NCI-H2196 (cell line): ENCODE measurements around the gene DAZAP1.

Source experiments
- DNase-seq: peaks from one replicate; lab custom pipeline; 2025; ENCODE audit not compliant: unreplicated experiment; lab: John Stamatoyannopoulos, UW

DAZAP1 gene

DNA sequence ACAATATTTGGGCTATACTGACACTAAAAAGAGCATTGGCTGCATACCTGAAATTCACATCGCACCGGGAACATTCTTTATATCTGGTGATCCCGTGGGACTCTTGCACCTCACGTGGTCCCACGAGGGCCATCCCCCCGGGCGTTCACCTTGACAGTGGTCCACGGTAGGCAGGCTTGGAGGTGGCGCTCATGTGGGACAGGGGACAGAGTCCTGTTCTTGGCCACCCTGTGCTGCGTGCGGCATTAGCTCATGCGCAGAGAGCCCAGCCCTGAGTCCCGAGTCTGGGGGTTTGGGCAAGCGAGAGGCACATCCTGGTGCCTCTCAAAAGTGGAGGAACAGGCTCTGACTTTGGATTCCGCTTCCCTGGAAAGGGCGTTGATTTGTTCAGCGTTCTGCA is 13.5 kb upstream of the DAZAP1 start:
- no peak for DNase-seq

DNA sequence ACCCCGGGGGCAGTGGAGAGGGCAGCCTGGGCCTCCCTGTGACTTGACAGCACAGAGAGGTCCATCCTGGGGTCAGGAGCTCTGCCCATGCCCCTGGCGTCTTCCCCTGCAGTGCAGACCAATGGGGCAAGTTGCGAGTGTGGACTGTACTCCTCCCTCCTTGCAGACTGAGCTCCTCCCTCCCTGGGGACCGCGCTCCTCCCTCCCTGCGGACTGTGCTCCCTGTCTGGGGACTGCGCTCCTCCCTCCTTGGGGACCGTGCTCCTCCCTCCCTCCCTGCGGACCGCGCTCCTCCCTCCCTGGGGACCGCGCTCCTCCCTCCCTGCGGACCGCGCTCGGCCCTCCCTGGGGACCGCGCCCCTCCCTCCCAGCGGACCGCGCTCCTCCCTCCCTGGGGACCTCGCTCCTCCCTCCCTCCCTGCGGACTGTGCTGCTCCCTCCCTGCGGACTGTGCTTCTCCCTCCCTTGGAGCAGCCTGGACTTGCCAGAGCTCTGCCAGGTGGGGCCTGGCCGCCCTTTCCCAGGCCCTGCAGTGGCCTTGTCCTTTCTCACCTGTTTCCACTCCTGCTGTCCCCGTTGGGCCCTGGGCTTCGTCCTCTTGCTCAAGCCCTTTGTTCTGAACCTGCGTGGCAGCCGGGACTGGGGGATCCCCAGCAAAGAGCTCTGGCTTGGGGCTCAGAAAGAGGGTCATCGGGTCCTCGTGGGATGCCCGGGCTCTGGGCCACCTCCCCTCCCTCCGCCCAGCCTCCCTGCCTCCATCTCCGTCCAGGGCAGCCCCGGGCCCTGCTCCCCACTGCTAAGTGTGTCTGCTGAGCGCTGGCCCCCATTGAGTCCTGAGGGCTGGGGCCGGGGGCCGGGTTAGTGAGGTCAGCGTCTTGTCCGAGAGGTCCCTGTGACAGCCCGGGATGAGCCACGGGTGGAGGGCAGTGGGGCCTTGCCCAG is 12.9 kb upstream of the DAZAP1 start:
- peak; percentile 41 for DNase-seq

DNA sequence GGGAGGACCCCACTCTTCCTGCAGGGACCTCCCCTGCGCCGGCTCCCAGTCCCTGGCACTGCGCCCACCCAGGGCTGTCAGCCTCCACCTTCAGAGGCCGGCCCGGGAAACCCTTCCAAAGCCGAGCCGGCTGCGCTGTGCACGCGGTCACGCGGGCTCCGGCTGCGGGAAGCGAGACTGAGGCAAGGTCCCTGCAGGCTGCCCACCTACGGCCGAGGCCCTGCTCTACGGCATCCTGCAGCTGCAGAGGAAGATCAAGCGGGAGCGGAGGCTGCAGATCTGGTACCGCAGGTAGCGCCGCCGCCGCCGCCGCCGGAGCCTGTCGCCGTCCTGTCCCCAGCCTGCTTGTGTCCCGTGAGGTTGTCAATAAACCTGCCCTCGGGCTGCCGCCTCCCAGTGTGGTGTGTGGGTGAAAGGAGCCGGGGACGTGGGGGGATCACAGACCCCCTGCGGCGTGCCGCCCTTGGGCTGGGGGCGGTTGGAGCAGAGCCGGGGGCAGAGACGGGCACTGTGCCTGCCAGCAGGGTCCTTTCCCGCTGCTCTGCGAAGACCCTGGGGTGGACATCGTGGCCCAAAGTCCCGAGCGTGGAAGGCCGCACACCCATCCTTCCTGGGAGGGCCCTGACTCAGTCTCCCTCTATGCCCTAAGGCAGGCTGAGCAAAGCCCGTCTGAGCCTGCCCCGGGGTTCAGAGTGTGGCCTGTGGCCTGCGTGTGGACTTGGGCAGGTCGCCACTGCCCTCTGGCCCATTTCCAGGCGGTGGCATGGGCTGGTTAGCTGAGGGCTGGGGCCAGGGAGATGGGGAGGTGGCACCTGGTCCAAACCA is 12.0 kb upstream of the DAZAP1 start:
- DNase-seq: no peak

DNA sequence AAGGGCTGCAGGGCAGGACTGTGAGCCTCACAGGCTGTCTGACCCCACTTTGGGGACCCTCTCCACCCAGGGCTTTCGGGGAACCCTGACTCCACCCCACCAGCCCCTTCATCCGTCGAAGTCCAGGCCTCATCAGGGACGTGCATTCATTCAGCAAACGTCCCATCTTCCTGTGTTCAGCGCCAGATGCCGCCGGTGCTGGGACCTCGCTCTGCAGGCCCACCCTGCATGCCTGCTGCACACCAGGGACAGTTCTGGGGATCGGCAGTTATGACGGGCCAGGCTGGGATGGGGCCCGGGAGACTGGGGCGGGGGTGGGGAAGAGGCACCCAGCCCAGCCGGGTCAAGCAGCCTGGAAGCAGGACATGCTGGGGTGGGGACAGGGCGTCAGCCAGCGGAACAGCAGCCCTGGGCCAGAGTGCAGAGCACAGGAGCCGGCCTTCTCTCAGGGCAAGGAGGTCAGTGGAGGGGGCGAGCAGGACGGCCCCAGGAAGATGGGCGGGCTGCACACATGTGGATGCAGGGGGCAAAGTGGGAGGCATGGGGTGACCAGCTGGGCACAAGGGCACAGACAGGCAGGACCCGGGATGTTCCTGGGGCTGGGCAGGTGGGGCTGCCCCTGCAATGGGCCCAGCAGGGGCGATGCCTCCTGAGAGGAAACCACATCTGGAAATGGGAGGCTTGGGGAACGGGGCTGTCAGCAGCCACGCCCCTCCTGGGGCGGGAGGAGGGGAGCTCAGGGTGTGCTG is 11.2 kb upstream of the DAZAP1 start:
- no peak for DNase-seq

DNA sequence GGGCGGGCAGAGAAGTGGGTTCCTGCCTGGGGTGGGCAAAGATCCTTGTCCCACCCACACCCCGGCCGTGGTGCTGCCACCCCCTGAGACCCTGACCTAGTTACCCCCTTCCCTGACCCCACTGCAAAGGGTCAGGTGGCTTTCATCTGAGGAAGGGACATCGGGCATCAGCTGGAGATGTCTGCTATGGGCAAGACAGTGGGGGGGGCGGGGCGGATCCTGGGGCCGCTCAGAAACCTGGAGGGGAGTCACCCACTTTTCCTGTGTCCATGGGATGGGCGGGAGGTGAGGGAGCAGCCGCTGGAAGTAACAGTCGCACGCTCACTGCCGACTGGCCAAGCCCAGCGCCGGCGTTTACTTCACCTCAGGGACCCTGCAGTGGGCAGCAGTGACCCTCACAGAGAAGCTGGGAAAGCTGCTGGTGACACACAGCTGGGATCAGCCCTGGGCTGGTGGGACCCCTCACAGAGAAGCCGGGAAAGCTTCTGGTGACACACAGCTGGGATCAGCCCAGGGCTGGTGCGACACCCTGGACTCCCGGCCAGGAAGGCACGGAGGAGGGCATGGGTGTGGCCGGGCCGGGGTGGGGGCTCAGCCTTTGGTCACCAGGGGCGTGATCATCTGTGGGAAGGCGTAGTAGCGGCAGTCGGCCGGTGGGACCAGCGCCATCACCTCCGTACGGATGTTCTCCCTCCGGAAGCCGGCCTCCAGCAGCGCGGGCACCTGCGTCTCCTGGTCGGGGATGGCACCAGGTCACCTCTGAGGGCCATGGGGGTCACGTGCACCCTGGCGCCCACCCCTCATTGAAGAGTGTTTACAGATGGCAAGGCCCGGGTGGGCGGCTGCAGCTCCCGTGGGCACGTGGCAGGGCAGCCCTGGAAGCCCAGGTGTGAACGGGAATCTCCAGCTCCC is 10.4 kb upstream of the DAZAP1 start:
- no peak for DNase-seq

DNA sequence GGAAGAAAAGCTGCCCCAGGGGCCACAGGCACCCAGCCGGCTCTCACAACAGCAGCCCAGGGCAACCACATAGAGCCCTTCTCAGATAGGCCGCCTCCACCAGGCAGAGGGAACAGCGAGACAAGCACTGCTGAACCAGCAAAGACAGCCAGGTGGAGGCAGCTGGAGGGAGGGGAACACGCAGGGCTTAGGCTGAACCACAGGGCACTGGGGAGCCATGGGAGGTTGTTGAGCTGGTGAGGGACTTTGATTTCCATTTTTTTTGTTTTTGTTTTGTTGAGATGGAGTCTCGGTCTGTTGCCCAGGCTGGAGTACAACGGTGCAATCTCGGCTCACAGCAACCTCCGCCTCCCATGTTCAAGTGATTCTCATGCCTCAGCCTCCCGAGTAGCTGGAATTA is 9.5 kb upstream of the DAZAP1 start:
- DNase-seq: no peak

DNA sequence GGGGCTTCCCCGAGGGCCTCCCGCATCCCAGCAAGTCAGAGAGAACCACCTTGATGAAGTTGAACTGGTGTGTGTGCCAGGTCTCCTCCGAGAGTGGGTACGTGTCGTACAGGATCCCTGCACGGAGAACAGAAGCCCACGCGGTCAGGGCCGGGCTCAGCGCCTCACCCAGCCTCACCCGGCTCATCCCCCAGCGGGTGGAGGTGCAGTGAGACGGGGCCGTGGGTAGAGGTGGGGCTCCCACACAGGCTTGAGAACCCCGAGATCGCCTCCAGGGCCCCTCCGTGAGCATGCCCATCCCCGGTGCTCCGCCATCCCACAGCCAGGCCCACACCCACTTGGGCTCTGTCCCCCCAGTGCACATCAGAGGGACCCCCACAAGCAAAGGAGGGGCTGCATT is 8.3 kb upstream of the DAZAP1 start:
- DNase-seq: no peak

DNA sequence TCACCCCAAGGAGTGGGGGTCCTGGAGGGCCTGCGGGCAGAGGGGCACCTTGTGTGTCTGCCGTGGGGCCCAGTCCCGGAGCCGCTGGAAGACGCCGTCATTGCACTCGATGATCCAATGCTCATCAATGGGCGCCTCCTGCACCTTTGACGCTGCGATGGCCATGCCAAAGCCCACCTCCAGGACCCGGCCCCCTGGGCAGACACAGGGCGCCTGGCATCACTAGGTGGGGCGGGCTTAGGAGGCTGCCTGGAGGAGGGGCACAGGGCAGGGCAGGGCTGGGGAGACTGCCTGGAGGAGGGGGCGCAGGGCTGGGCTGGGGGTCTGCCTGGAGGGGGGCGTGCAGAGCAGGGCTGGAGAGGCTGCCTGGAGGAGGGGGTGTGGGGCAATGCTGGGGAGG is 7.6 kb upstream of the DAZAP1 start:
- no peak for DNase-seq

DNA sequence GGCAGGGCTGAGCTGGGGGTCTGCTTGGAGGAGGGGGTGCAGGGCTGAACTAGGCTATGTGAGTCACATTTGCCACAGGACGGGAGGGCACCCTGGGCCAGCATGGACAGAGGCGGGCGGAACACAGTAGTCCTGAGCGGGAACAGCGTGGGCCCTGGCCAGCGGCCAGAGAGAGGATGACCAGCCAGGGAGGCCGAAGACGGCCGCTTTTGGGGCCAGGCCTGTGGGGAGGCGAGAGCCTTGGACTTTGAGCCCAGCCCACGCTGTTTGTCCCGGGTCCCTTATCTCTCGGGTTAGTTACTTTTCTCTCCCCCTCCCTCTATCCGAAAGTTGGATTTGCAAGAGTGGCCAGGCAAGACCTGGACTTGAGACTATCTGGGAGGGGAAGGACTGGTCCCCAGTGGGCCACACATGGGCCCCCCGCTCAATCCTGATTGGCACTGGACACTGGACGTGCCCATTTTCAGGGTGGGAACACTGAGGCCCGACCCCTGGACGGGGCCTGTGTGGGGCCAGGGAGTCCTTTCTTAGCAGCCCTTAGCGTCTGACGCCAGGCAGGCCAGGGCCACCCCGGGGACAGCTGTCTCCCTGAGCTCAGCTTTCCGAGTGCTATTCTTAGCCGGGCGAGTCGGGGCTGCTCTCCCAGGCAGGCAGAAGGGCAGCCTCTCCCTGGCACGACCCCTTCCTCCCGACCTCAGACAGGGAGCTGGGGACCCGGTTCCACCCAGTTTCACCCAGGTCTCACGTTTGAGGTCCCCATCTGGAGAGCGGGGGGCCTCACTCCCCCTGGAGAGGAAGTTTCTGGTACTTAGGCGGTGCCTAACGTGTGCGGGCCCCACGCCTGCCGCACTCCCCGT is 6.9 kb upstream of the DAZAP1 start:
- DNase-seq: no peak

DNA sequence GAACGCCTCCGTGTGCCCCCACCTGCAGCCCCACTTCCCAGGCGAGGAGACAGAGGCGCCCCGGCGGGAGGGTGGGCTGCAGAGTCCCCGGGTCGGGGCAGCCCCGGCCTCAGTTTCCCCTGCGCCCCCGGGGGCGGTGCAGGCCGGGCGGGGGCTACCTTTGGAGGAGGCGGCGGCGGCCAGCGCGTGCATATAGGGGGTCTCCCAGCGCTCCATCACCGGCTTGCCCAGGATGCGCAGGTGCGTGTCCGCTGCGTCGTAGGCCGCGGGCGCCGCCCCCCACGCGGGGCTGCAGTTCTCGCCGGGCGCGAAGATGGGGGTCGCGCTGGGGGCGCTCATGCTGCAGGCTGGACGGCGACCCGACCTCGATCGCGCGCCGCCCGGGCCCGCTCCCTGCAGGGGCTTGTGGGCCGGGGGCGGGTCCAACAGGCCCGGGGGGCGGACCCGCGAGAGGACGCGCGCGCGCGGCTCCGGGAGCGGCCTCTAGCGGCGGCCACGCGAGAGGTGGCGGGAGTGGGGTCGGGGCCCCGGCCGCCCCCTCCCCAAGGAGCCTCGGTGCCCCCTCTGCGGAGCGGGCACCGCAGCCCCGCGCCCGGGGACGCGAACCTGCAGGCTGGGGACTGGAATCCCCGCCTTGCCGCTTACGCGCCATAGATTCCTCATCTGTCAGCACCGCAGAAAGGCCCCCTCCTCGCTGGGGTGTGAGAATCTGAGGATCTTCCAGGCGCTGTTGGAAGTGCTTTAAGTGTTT is 6.1 kb upstream of the DAZAP1 start, which contains the start of gene GAMT:
GAMT (minus strand) TSS at position 405 of the 751 bp plus-strand sequence; CDS start at position 339, 66 bp downstream.
- no peak for DNase-seq

DNA sequence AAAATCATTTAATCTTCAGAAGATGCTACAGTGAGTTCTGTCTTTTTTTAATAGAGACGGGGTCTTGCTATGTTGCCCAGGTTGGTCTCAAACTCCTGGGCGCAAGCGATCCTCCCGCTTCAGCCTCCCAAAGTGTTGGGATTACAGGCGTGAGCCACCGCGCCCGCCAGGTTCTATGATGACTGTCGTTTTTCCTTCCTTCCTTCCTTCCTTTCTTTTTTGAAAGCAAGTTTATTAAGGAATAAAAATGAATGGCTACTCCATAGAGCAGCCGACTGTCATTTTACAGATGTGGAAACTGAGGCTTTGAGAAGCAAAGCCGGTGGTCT is 5.5 kb upstream of the DAZAP1 start:
- DNase-seq: no peak

DNA sequence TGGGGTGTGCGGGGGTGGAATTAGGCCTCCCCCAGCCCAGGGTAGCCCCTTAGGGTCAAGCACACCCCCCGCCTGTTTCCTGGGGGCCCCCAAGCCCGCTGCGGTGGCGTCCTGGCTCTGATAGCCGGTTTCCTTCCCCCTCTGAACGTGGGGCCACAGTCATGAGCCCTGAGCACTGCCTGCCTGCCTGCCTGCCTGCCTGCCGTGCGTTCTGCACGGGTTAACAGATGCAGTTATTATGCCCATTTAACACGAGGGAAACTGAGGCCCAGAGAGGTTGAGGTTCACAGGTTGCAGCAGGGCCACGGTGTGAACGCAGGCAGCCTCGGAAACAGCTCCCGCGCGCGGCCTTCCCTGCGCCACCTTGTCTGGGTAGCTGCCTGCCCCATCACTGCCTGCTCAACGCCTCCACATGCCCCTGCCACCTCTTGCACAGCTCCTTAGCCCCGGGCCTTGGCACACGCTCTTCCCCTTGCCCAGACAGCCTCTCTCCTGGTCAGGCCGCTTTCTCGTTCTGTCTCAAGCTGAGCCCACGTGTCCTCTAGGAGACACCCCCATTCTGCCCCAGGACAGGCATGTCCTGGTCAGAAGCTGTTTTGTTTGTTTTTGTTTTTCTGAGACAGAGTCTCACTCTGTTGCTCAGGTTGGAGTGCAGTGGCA is 4.8 kb upstream of the DAZAP1 start:
- no peak for DNase-seq

DNA sequence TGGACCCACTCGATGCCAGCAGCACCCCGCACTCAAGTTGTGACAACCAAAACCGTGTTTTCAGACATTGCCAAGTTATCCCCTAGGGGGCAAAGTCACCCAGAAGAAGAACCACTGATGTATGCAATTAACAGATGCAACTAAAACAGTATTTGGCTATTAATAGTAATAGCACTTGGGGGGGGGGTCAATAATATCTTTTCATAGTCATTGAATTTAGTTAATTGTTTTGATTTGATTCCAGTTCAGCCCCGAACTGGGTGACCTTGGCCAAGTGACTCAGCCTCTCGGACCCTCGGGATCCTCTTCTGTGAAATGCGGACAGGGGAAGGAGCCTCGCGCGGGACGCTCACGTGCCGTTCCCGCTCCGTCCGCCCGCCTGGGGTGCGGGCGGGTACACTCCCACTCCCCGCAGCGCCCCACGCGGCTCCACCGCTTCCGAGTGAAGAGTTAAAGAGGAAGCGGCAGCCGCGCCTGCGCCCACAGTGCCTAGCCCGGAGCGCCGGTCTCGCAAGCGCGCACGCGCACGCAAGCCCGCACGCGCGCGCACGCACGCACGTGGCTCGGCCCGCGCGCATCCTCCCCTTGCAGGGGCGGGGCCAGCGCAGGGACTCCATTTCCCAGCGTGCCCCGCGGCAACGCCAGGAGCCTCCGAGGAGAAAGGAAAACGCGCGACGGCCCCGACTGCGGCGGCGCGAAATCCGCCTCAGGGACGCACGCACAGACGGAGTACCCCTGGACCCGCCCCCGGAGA is 435 bp upstream of the DAZAP1 start:
- peak; percentile 100 for DNase-seq

DNA sequence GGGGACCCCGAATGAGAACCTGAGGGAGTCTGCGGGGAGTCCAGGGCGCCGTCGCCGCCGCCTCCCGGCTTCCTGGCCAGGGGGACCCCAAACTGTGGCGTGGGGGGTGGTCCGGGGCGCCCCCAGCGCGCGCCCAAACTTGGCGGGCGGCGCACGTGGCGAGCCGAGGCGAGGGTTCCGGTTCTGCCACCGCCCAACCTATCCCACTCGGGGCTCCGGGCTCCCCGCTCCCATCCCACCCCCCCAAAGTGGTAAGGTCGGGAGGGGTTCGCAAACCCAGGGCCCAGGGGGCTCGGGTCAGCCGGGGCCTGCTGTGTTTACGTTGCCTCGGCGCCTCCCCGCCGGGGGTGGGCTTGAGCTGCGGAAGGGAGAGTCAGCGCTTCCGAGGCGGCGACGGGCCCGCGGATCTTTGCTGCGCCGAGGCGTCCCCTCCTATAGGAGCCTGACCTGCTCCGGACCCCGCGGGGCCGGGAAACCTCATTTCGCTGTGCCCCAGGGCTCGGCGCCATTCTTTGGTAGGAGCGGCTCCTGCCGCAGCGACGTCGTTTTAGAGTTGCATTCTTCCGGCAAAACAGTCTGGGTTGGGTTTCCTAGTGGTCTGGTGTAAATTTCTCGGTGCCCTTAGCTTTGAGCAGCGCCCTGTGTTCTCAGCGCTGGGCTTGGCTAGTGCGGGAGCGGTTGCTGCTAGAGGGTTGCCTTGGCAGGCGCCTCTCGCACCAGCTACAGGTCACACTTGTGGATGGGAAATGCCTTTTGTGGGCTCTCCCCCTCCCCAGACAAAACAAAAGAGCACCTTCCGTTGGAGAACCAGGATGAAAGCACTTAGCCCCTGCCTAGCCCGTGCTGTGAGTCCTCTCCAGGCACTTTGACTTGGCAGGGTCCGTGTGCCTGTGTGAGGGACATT is 1.2 kb downstream of the DAZAP1 start:
- no peak for DNase-seq

DNA sequence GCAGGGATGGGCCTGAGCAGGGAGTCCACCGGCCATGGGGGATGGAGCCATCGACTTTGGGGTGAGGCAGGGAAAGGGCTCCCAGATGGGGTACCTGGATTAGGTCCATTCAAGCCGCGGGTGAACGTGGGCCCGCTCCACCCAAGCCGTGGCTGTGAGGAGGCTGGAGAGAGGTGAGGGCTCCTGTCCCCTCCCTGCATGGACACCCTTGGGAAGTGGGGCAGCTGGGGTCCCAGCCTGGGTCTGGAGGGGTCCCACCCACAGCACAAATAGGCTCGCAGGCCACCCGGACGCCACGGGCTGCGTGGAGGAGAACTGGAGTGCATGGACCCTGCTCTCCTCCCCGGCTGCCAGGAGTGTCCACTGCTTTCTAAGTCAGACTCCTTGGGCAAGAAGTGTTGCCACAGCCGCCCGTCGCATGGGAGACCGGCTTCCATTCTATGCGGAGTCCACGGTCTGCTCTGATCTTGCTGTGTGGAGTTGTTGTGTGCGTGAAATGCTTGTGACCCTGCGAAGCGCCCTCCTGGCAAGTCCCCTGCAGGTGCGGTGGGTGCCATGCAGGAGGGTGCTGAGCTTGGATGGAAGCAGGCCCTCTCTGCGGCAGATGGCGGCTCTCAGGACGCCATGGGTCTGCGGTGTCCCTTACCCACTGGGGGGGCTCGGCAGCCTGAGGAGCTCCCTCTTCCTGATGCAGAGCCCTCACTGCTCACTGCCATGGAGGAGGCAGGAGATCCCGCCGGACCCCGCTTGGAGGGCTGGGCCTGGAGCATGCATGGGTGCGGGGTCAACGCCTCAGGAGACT is 2.0 kb downstream of the DAZAP1 start:
- no peak for DNase-seq
